Fibroblast of skin of left quadriceps (primary cell): ENCODE measurements around the gene GOLT1A.
A peak's percentile ranks its signal among the peaks of the same experiment; 100 is the strongest.

Experiments
- DNase-seq, 2 experiments: peaks; one replicate each; pipeline ENCODE4 v3.0.0-alpha.2; 2013; ENCODE audit warnings: low read depth in 2 of 2

GOLT1A gene

GRCh38 chr1:204192046-204192445 lies 21.7 kb downstream of the GOLT1A start:
- no peak for DNase-seq

GRCh38 chr1:204191456-204191855 lies 22.3 kb downstream of the GOLT1A start:
- no peak for DNase-seq

- DNase-seq: peak in 1 of 2 experiments; percentile 36
Measured at GRCh38 chr1:204190212-204191211, 23.3 kb downstream of the GOLT1A start.

- DNase-seq: no peak
Measured at GRCh38 chr1:204188959-204189639, 24.7 kb downstream of the GOLT1A start.

- no peak for DNase-seq
Measured at GRCh38 chr1:204186597-204186996, 27.2 kb downstream of the GOLT1A start.

- DNase-seq: no peak
Measured at GRCh38 chr1:204181116-204181515, 32.7 kb downstream of the GOLT1A start.

GRCh38 chr1:204180133-204180532 lies 33.7 kb downstream of the GOLT1A start:
- no peak for DNase-seq

- no peak for DNase-seq
Measured at GRCh38 chr1:204178487-204179281, 35.1 kb downstream of the GOLT1A start.

- no peak for DNase-seq
Measured at GRCh38 chr1:204177133-204177532, 36.7 kb downstream of the GOLT1A start.

- no peak for DNase-seq
Measured at GRCh38 chr1:204176049-204176448, 37.7 kb downstream of the GOLT1A start.

- DNase-seq: no peak
Measured at GRCh38 chr1:204174958-204175357, 38.8 kb downstream of the GOLT1A start.

- no peak for DNase-seq
Measured at GRCh38 chr1:204172404-204173029, 41.3 kb downstream of the GOLT1A start.

GRCh38 chr1:204171751-204172178 lies 42.0 kb downstream of the GOLT1A start:
- DNase-seq: peak in 1 of 2 experiments; percentile 6

- no peak for DNase-seq
Measured at GRCh38 chr1:204170494-204171155, 43.2 kb downstream of the GOLT1A start.

- DNase-seq: no peak
Measured at GRCh38 chr1:204169858-204170257, 43.9 kb downstream of the GOLT1A start.

GRCh38 chr1:204167730-204168129 lies 46.1 kb downstream of the GOLT1A start:
- DNase-seq: no peak

GRCh38 chr1:204166219-204166618 lies 47.6 kb downstream of the GOLT1A start, which contains the start of gene REN:
Gene REN (minus strand): TSS chr1:204166337. CDS start chr1:204166293, 44 bp downstream.
- DNase-seq: no peak

- peak; percentile 29 to 35 for DNase-seq
Measured at GRCh38 chr1:204162494-204163074, 51.2 kb downstream of the GOLT1A start.

- no peak for DNase-seq
Measured at GRCh38 chr1:204161609-204162493, 51.9 kb downstream of the GOLT1A start.
